ENCODE measurements around the gene RPL13. TPM values are rescaled to one million over a fixed set of nuclear protein-coding genes. Genes with fewer than 3 reads are reported as not detected.

The RPL13 gene
- total and polyA plus RNA-seq, 2 of the 13 experiments (the other 11 are each of a cell fraction or from before 2014, with no cell fraction given): 2,988 to 4,411 TPM

GRCh38 chr16:89596061-89596689, 35.7 kb downstream of the RPL13 start (continued):
- TF ChIP-seq FOXJ3 (CRISPR knock-in tag; IDR thresholded peaks at IDR 0.05; ENCODE audit: borderline replicate concordance): no peak
- no peak for TF ChIP-seq SNAPC5 (CRISPR knock-in tag; IDR thresholded peaks at IDR 0.05; ENCODE audit: borderline replicate concordance)
- no peak for TF ChIP-seq SMAD9 (CRISPR knock-in tag; IDR thresholded peaks at IDR 0.05)
- no peak for TF ChIP-seq ZNF740 (CRISPR knock-in tag; IDR thresholded peaks at IDR 0.05)
- TF ChIP-seq KMT2A (CRISPR knock-in tag; IDR thresholded peaks at IDR 0.05): no peak

- CTCF ChIA-PET (ENCODE audit: low intra/inter-chr PET ratio, low total read pairs): no interaction called here
- POLR2A ChIA-PET: no interaction called here
- WGBS (ENCODE audit: low lambda C conversion rate): 51% methylated on average over 8 of the region's 19 CpGs
Measured at GRCh38 chr16:89596957-89597649, 36.6 kb downstream of the RPL13 start.

More at GRCh38 chr16:89596957-89597649, 36.6 kb downstream of the RPL13 start:
- peaks cover 12 to 30% of the 10 kb centered on the region in 2 experiments; a peak in 4 of 5 replicates for H3K27me3 ChIP-seq (ENCODE audit: control insufficient read depth in 1 of 2, insufficient read depth in 2 of 2, low read length in 2 of 2)
- H3K9ac ChIP-seq (ENCODE audit: insufficient read depth, low read depth, low read length): no peak overlapping the region
- ATAC-seq (no peak; the same call in 2 of the 3 replicates), DNase-seq (ENCODE audit: low spot score) (no peak), FAIRE-seq (no peak)
- H4K20me1 ChIP-seq (ENCODE audit: insufficient read depth, low read length): no peaks in the 10 kb centered on the region
- H3K4me2 ChIP-seq (ENCODE audit: low read depth, low read length): no peak overlapping the region
- H3K4me3 ChIP-seq (replicated peaks in 1 of 3; ENCODE audit: insufficient read depth in 1 of 3, low read depth in 2 of 3, low read length in 3 of 3): no peak overlapping the region
- peaks cover 10% of the 10 kb centered on the region; the same call in 1 of the 2 replicates for H3K4me1 ChIP-seq (ENCODE audit: insufficient read depth, low read length)
- TF ChIP-seq HNF1B (CRISPR knock-in tag; IDR thresholded peaks at IDR 0.05) (no peak), ZNF225 (CRISPR knock-in tag; IDR thresholded peaks at IDR 0.05) (no peak), ZNF770 (CRISPR knock-in tag; IDR thresholded peaks at IDR 0.05) (no peak)
- no TSS peak for BruUV-seq (replicated peaks)
- H3K79me2 ChIP-seq (ENCODE audit: insufficient read depth, low read length): no peaks in the 10 kb centered on the region
- no peak overlapping the region for H2AFZ ChIP-seq (ENCODE audit: low read length)
- H3K27ac ChIP-seq (ENCODE audit: extremely low read length, insufficient read depth, low read length): no peak overlapping the region
- intact Hi-C loops (cut with micrococcal nuclease; ENCODE audit: unreplicated experiment): no loop called here
- no peaks in the 10 kb centered on the region for H3K9me3 ChIP-seq (ENCODE audit: low read length)
- H3K36me3 ChIP-seq (replicated peaks in 1 of 2; ENCODE audit: control insufficient read depth in 1 of 2, insufficient read depth in 2 of 2, low read length in 2 of 2): no peaks in the 10 kb centered on the region
- in situ Hi-C loops (cut with HindIII; ENCODE audit: extremely low pct_ligation_motif_present, low pct_unique_long_range_greater_than_20kb): no loop called here
